H1 (cell line): ENCODE data around the gene ELMO3. TPM values are rescaled to one million over a fixed set of nuclear protein-coding genes. Genes with fewer than 3 reads are reported as not detected.

Experiments used
- CTCF ChIA-PET: fragments of 300-600 bp; sonication (Branson Sonifier 250); formaldehyde crosslinking; loops from one replicate; lab custom pipeline; 2021; ENCODE audit not compliant: partially characterized antibody; lab: Charles Lee
- POLR2A ChIA-PET: fragments of 300-600 bp; sonication (Branson Sonifier 250); formaldehyde crosslinking; loops from one replicate; lab custom pipeline; 2021; ENCODE audit warnings: inconsistent platforms; ENCODE audit not compliant: partially characterized antibody; lab: Charles Lee
- DNase-seq, 2 experiments: peaks; one replicate each; pipeline versions ENCODE4 v3.0.0 to v3.0.0-alpha.2; 2010 to 2022; ENCODE audit warnings: low spot score in 2 of 2, low read depth in 1 of 2, mixed read lengths in 1 of 2
- FAIRE-seq: peaks from 2 replicates; lab custom pipeline; 2011; peaks lifted over from hg19 to GRCh38; lab: Jason Lieb, UNC
- H2AFZ ChIP-seq: 2 replicates; pipeline ENCODE4 v1.8.1; 2012; ENCODE audit warnings: low read length, inconsistent platforms
- H2AK5ac ChIP-seq: 2 replicates; pipeline ENCODE4 v1.6.1; 2013; ENCODE audit warnings: low read depth, low read length
- H2BK120ac ChIP-seq: replicated peaks from 2 replicates; pipeline ENCODE3; 2013; ENCODE audit warnings: low read depth, low read length, inconsistent platforms
- H2BK12ac ChIP-seq: 2 replicates; pipeline ENCODE4 v1.6.1; 2013; ENCODE audit warnings: low read depth, low read length
- H2BK15ac ChIP-seq: 2 replicates; pipeline ENCODE4 v1.6.1; 2013; ENCODE audit warnings: low read length
- H2BK20ac ChIP-seq: 2 replicates; pipeline ENCODE4 v1.6.1; 2013; ENCODE audit warnings: low read length
- H2BK5ac ChIP-seq: 2 replicates; pipeline ENCODE4 v1.6.1; 2013; ENCODE audit warnings: low read depth, low read length
- H3K14ac ChIP-seq: 2 replicates; pipeline ENCODE4 v1.6.1; 2013; ENCODE audit warnings: inconsistent platforms; ENCODE audit not compliant: insufficient read length
- H3K18ac ChIP-seq: 2 replicates; pipeline ENCODE4 v1.6.1; 2013; ENCODE audit warnings: low read length; ENCODE audit errors: extremely low read depth
- H3K23ac ChIP-seq: 2 replicates; pipeline ENCODE4 v1.6.1; 2013; ENCODE audit warnings: inconsistent platforms; ENCODE audit not compliant: insufficient read length
- H3K23me2 ChIP-seq: 2 replicates; pipeline ENCODE4 v1.6.1; 2013; ENCODE audit warnings: low read depth, low read length
- H3K27ac ChIP-seq: 2 replicates; pipeline ENCODE4 v1.6.1; 2011; ENCODE audit warnings: low read depth, low read length, inconsistent platforms
- H3K27me3 ChIP-seq, 4 experiments: replicated peaks in 1 of 4; 1 replicate in 1 of 4; 2 replicates in 3 of 4; pipeline versions ENCODE4 v1.6.1 to v1.8.1; 2011 to 2013; ENCODE audit warnings: low read length in 3 of 4, mild to moderate bottlenecking in 3 of 4, inconsistent platforms in 2 of 4, mixed read lengths in 2 of 4, moderate library complexity in 1 of 4; ENCODE audit not compliant: control insufficient read depth in 3 of 4, insufficient read depth in 3 of 4; ENCODE audit errors: extremely low read depth in 1 of 4
- H3K36me3 ChIP-seq, 4 experiments: 2 replicates each; pipeline versions ENCODE4 v1.6.1 to v1.8.1; 2011 to 2013; ENCODE audit warnings: mild to moderate bottlenecking in 4 of 4, low read length in 3 of 4, moderate library complexity in 2 of 4, control low read depth in 1 of 4, inconsistent platforms in 1 of 4; ENCODE audit not compliant: insufficient read depth in 4 of 4, control insufficient read depth in 2 of 4
- H3K4ac ChIP-seq: replicated peaks from 2 replicates; pipeline ENCODE3; 2013; ENCODE audit warnings: low read length, low read depth, mixed read lengths, inconsistent platforms; ENCODE audit not compliant: insufficient read length
- H3K4me1 ChIP-seq, 4 experiments: replicated peaks in 1 of 4; 1 replicate in 1 of 4; 2 replicates in 3 of 4; pipeline versions ENCODE4 v1.6.1 to v1.8.1; 2011 to 2013; ENCODE audit warnings: low read length in 3 of 4, inconsistent platforms in 2 of 4, mixed read lengths in 1 of 4; ENCODE audit not compliant: insufficient read depth in 4 of 4, control insufficient read depth in 3 of 4
- H3K4me2 ChIP-seq, 2 experiments: 2 replicates each; pipeline versions ENCODE4 v1.6.1 to v1.8.1; 2011 to 2013; ENCODE audit warnings: low read depth in 2 of 2, low read length in 2 of 2, control low read depth in 1 of 2, inconsistent platforms in 1 of 2, mild to moderate bottlenecking in 1 of 2; ENCODE audit not compliant: insufficient read depth in 1 of 2
- H3K4me3 ChIP-seq, 4 experiments: fragments of 200-600, 300-600 bp in 1 of 4; sonication (generic), shearing (Covaris generic), sonication (Bioruptor Twin) in 1 of 4; 2 replicates each; pipeline versions ENCODE4 v1.5.1 to v1.8.1; 2011 to 2016; ENCODE audit warnings: low read length in 4 of 4, low read depth in 3 of 4, control low read depth in 2 of 4, inconsistent platforms in 2 of 4, mild to moderate bottlenecking in 2 of 4, mixed read lengths in 1 of 4, moderate library complexity in 1 of 4; ENCODE audit not compliant: insufficient read depth in 2 of 4; ENCODE audit errors: extremely low read depth in 1 of 4
- H3K56ac ChIP-seq: replicated peaks from 2 replicates; pipeline ENCODE3; 2013; ENCODE audit warnings: low read depth, mild to moderate bottlenecking, mixed read lengths, low read length, inconsistent platforms; ENCODE audit not compliant: insufficient read length
- H3K79me1 ChIP-seq: 2 replicates; pipeline ENCODE4 v1.6.1; 2013; ENCODE audit warnings: low read depth, low read length, control low read depth
- H3K79me2 ChIP-seq, 2 experiments: 2 replicates each; pipeline versions ENCODE4 v1.6.1 to v1.8.1; 2012 to 2013; ENCODE audit warnings: low read length in 2 of 2, mild to moderate bottlenecking in 2 of 2, inconsistent platforms in 1 of 2; ENCODE audit not compliant: insufficient read depth in 2 of 2, control insufficient read depth in 1 of 2
- H3K9ac ChIP-seq, 4 experiments: replicated peaks in 1 of 4; 1 replicate in 1 of 4; 2 replicates in 3 of 4; pipeline versions ENCODE4 v1.6.1 to v1.8.1; 2011 to 2013; ENCODE audit warnings: low read depth in 3 of 4, low read length in 3 of 4, control low read depth in 2 of 4, mild to moderate bottlenecking in 2 of 4, moderate library complexity in 2 of 4, inconsistent platforms in 1 of 4; ENCODE audit errors: extremely low read depth in 1 of 4
- H3K9me3 ChIP-seq, 2 experiments: 2 replicates each; pipeline versions ENCODE4 v1.6.1 to v1.8.1; 2012 to 2013; ENCODE audit warnings: mild to moderate bottlenecking in 2 of 2, moderate library complexity in 2 of 2, control low read depth in 1 of 2, inconsistent platforms in 1 of 2, low read depth in 1 of 2, low read length in 1 of 2, mixed read lengths in 1 of 2; ENCODE audit not compliant: insufficient read depth in 2 of 2
- H4K20me1 ChIP-seq, 2 experiments: replicated peaks in 1 of 2; 2 replicates each; pipeline versions ENCODE3 to v1.8.1; 2011 to 2013; ENCODE audit warnings: inconsistent platforms in 2 of 2, low read length in 2 of 2, mild to moderate bottlenecking in 1 of 2; ENCODE audit not compliant: insufficient read depth in 2 of 2, control insufficient read depth in 1 of 2
- H4K5ac ChIP-seq: 2 replicates; pipeline ENCODE4 v1.6.1; 2013; ENCODE audit warnings: low read length, low read depth, mixed read lengths, inconsistent platforms; ENCODE audit not compliant: insufficient read length
- H4K8ac ChIP-seq: 2 replicates; pipeline ENCODE4 v1.8.0; 2013; ENCODE audit warnings: mild to moderate bottlenecking, moderate library complexity, low read length, inconsistent platforms; ENCODE audit not compliant: insufficient read depth; ENCODE audit errors: extremely low read depth
- H4K91ac ChIP-seq: replicated peaks from 2 replicates; pipeline ENCODE3; 2013; ENCODE audit warnings: low read length, mixed read lengths, inconsistent platforms; ENCODE audit not compliant: insufficient read length
- ATF3 ChIP-seq: IDR thresholded peaks from 2 replicates; pipeline ENCODE4 v1.6.1; 2011; ENCODE audit warnings: low read depth, mild to moderate bottlenecking, low read length; ENCODE audit not compliant: insufficient read depth
- RNF2 ChIP-seq: fragments of 200-900, 300-1000 bp; sonication (generic); IDR thresholded peaks from 2 replicates; pipeline ENCODE4 v1.7.1; 2016; ENCODE audit warnings: borderline replicate concordance, low read depth, mild to moderate bottlenecking, antibody characterized with exemption, low read length; ENCODE audit not compliant: poor library complexity, severe bottlenecking; ENCODE audit errors: missing control alignments
- SUZ12 ChIP-seq: fragments of 200-600 bp; sonication (generic); IDR thresholded peaks from 2 replicates; pipeline ENCODE4 v1.6.1; 2012; ENCODE audit warnings: mild to moderate bottlenecking, inconsistent platforms, low read length, moderate library complexity, mixed read lengths
- WGBS, 2 experiments: shearing (Covaris generic) in 1 of 2; methylation state at CpG; one replicate each; pipeline versions ENCODE4 v1.1.6 to v1.1.7; 2013 to 2015; ENCODE audit warnings: low lambda C conversion rate in 2 of 2, mixed read lengths in 2 of 2, inconsistent platforms in 1 of 2, low coverage in 1 of 2, missing lambda C conversion rate in 1 of 2; ENCODE audit not compliant: insufficient replicate concordance in 2 of 2, insufficient coverage in 1 of 2, insufficient read length in 1 of 2; ENCODE audit errors: extremely low coverage in 1 of 2, missing lambda C conversion rate in 1 of 2; 5-methylcytosine and 5-hydroxymethylcytosine counted together
- polyA plus RNA-seq, 7 experiments: library from polyadenylated mRNA; depleted of rRNA in 3 of 7; stranded (reverse) in 5 of 7; unstranded in 2 of 7; fragments of >200 nt in 5 of 7; fragments of 200-250 nt in 2 of 7; gene quantifications; 1 replicate in 5 of 7; 2 replicates in 1 of 7; 4 replicates in 1 of 7; pipeline versions ENCODE4 v1.2.1 to v1.2.3, GENCODE V29; 2011 to 2013; ENCODE audit warnings: missing spikeins in 2 of 7, mixed read lengths in 2 of 7
- total RNA-seq: library from RNA; stranded (reverse); fragmentation: NEBNext Ultra II Directional; extraction: Animal tissue kit (Norgen Biotek cat#: 25700); gene quantifications from 2 replicates; pipeline ENCODE4 v1.2.1, GENCODE V29; 2021

Gene ELMO3
- total and polyA plus RNA-seq, 2 of the 8 experiments (the other 6 are each of a cell fraction or from before 2014, with no cell fraction given): 9.6 to 10.9 TPM

- peaks cover 16% of the 10 kb centered on the region for H3K23me2 ChIP-seq
Measured at GRCh38 chr16:67169011-67169451, 29.9 kb upstream of the ELMO3 start.

More at GRCh38 chr16:67169011-67169451, 29.9 kb upstream of the ELMO3 start:
- Histone ChIP-seq H2BK120ac (no peak overlapping the region), H4K20me1 (peaks cover 2 to 19% of the 10 kb centered on the region in 2 experiments), H3K56ac (no peak overlapping the region), H4K5ac (no peak overlapping the region), H2BK20ac (no peak overlapping the region), H3K4me3 (peak overlapping the region; percentile 17 to 65 (median 50); a peak in 7 of 8 replicates), H2AFZ (no peak overlapping the region), H3K9ac (no peak overlapping the region), H4K8ac (no peak overlapping the region), H2BK5ac (no peak overlapping the region), H3K23ac (no peak overlapping the region), H3K79me2 (no peaks in the 10 kb centered on the region), H2BK12ac (0 out of 2 replicates have a peak overlapping the region, but pooled peaks have one; percentile 71), H3K27ac (no peak overlapping the region), H3K9me3 (no peaks in the 10 kb centered on the region), H3K4me1 (peaks cover 0 to 38% (median 30%) of the 10 kb centered on the region in 4 experiments; a peak in 6 of 7 replicates), H3K4me2 (peak overlapping the region; percentile 79 to 89), H3K18ac (0 out of 2 replicates have a peak overlapping the region, but pooled peaks have one; percentile 44), H3K14ac (no peak overlapping the region), H3K79me1 (peaks cover 2% of the 10 kb centered on the region; the same call in 1 of the 2 replicates), H3K36me3 (peaks cover 0 to 4% (median 0%) of the 10 kb centered on the region in 4 experiments; a peak in 1 of 8 replicates), H3K27me3 (peaks cover 80 to 97% (median 95%) of the 10 kb centered on the region in 4 experiments), H3K4ac (no peak overlapping the region), H2AK5ac (no peak overlapping the region), H2BK15ac (0 out of 2 replicates have a peak overlapping the region, but pooled peaks have one; percentile 31), H4K91ac (no peak overlapping the region)
- FAIRE-seq (no peak), DNase-seq (no peak)
- POLR2A ChIA-PET: interaction anchor here (1.4 to 2.7 kb wide), 2 partner anchors 8 to 20 kb away, joined by 4 to 11 read pairs; partner anchors contain the start of genes FBXL8 and TRADD
- WGBS, 2 experiments: 19% methylated on average over 9 of the region's 9 CpGs; no CpG with 5 or more reads in 1 of the 2 experiments
- peak; percentile 11 for TF ChIP-seq RNF2
- no peak for TF ChIP-seq ATF3
- no peak; the same call in 1 of the 2 replicates for TF ChIP-seq SUZ12
- CTCF ChIA-PET: interaction anchor here (0.8 to 19.3 kb wide), 26 partner anchors 8 to 256 kb away, joined by 3 to 291 read pairs (median 4); partner anchors contain the start of genes B3GNT9, CES3, ELMO3 and EXOC3L1
